ENCODE measurements around the gene RAB26. TPM values are rescaled to one million over a fixed set of nuclear protein-coding genes. Genes with fewer than 3 reads are reported as not detected.
"Not testable (repeated sequence)": the region's sequence is repeated elsewhere in the genome, so short reads cannot be mapped to it uniquely, and the experiment has no call there.

RAB26 gene
- total RNA-seq, 1 donor from 2014 or later, result 0.26 TPM

DNA sequence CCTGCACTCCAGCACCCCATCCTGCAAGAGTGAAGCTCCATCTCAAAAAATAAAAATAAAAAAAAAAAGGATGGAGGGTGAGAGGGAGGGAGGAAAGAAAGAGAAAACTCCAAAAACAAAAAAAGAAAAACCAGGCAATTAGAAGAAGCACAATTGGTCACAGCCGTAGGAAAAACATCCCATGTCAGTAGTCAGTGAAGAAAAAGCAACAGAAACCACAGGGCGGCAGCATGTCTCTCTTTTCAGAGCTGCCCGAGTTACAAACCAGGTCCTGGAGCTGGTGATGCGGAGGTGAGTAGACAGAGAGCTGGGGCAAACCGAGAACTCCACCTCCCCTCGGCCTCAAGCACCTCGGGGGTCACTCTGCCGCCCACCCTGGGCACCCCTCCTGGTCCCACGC lies 27.1 kb upstream of the RAB26 start:
- not testable (repeated sequence) for H3K4me3 ChIP-seq (ENCODE audit: low read depth, low read length); H3K27me3 ChIP-seq (ENCODE audit: control insufficient read depth, insufficient read depth, low read length); H3K36me3 ChIP-seq (ENCODE audit: control insufficient read depth, insufficient read depth, low read length); FAIRE-seq
- DNase-seq (ENCODE audit: low read depth), result peak; percentile 17
- TF ChIP-seq, protein P1, sequence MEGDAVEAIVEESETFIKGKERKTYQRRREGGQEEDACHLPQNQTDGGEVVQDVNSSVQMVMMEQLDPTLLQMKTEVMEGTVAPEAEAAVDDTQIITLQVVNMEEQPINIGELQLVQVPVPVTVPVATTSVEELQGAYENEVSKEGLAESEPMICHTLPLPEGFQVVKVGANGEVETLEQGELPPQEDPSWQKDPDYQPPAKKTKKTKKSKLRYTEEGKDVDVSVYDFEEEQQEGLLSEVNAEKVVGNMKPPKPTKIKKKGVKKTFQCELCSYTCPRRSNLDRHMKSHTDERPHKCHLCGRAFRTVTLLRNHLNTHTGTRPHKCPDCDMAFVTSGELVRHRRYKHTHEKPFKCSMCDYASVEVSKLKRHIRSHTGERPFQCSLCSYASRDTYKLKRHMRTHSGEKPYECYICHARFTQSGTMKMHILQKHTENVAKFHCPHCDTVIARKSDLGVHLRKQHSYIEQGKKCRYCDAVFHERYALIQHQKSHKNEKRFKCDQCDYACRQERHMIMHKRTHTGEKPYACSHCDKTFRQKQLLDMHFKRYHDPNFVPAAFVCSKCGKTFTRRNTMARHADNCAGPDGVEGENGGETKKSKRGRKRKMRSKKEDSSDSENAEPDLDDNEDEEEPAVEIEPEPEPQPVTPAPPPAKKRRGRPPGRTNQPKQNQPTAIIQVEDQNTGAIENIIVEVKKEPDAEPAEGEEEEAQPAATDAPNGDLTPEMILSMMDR (IDR thresholded peaks at IDR 0.05; ENCODE audit: insufficient read depth, low read length, severe bottlenecking), result peak; percentile 29

GRCh38 chr16:2121853-2122252 lies 26.6 kb upstream of the RAB26 start:
- FAIRE-seq (no peak), DNase-seq (ENCODE audit: low read depth) (no peak)
- no peak overlapping the region for H3K4me3 ChIP-seq (ENCODE audit: low read depth, low read length)
- H3K36me3 ChIP-seq (ENCODE audit: control insufficient read depth, insufficient read depth, low read length), result peaks cover 2% of the 10 kb centered on the region
- H3K27me3 ChIP-seq (ENCODE audit: control insufficient read depth, insufficient read depth, low read length), result no peaks in the 10 kb centered on the region
- TF ChIP-seq, protein P1 (IDR thresholded peaks at IDR 0.05; ENCODE audit: insufficient read depth, low read length, severe bottlenecking), result no peak

- FAIRE-seq (no peak), DNase-seq (ENCODE audit: low read depth) (no peak)
- Histone ChIP-seq H3K36me3 (ENCODE audit: control insufficient read depth, insufficient read depth, low read length) (peaks cover 2% of the 10 kb centered on the region), H3K27me3 (ENCODE audit: control insufficient read depth, insufficient read depth, low read length) (no peaks in the 10 kb centered on the region), H3K4me3 (ENCODE audit: low read depth, low read length) (no peak overlapping the region)
- TF ChIP-seq, protein P1 (IDR thresholded peaks at IDR 0.05; ENCODE audit: insufficient read depth, low read length, severe bottlenecking), result no peak
Observed at GRCh38 chr16:2122429-2122828, 26.0 kb upstream of the RAB26 start.

DNA sequence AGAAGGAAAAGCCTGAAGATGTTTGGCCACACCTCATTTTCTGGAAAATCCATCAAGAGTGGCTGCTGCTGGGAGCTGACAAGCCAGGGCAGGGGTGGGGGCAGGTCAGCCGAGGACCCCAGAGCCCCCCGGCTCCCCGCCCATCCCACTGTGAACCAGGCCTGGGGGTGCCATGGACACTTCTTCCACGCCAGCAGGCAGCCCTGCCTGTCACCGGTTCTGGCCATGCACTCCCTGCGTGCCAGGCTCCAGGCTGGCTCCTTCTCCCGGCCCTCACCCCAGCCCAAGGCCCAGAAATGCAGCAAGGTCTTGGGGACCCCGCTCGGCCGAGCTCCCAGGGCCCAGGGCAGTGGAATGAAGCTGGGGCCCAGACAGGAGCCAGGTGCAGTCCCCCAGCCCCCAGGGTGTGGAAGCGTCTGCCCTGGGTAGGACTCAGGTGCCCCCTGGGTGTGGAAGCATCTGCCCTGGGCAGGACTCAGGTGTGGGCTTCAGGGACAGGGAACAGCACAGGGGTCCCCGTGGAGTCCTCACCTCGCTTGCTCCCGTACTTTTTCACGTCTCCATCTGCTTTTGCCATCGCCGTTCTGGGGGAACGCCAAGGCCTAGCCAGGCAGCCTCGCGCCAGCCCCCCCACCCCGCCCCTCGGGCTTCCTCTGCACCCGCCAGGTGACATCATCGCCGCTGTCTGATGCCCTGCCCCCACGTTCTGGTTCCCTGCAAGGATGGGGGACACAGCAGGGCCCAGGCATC lies 25.3 kb upstream of the RAB26 start:
- H3K27me3 ChIP-seq (ENCODE audit: control insufficient read depth, insufficient read depth, low read length); FAIRE-seq; H3K36me3 ChIP-seq (ENCODE audit: control insufficient read depth, insufficient read depth, low read length); DNase-seq (ENCODE audit: low read depth); H3K4me3 ChIP-seq (ENCODE audit: low read depth, low read length): not testable (repeated sequence)

DNA sequence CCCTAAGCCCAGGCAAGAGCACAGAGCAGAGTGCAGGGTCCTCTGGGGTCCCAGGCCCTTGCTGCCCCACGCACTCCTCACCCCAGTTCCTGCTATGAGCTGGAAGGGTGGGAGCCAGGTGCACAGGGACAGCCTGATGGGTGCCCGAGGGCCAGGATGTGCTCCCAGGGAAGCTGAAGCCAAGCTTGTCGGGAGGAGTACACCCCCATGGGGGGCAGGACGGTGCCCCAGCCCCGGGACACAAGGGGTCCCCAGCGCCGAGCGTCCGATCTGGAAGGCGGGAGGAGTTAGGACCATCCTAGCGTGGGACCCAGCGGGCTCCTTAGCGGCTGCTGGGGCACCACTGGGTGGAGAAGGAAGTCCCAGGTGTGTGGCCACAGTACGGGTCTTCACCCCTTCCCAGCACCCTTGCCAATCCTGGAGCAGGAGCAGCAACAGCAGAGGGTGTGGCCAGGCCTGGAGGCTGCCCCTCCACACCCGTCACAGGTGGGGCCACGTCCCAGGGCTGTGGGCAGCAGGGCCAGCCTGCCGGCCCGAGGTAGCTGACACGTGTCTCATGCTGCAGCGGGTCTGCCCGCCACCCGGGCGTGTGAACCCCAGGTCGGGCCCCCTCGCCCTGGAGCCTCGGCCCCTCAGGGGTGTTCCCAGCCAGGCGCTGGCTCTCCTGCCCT lies 24.6 kb upstream of the RAB26 start:
- not testable (repeated sequence) for H3K4me3 ChIP-seq (ENCODE audit: low read depth, low read length); H3K27me3 ChIP-seq (ENCODE audit: control insufficient read depth, insufficient read depth, low read length); FAIRE-seq; DNase-seq (ENCODE audit: low read depth); H3K36me3 ChIP-seq (ENCODE audit: control insufficient read depth, insufficient read depth, low read length)

- FAIRE-seq; DNase-seq (ENCODE audit: low read depth); H3K4me3 ChIP-seq (ENCODE audit: low read depth, low read length): not testable (repeated sequence)
Observed at GRCh38 chr16:2124377-2124693, 24.1 kb upstream of the RAB26 start.

DNA sequence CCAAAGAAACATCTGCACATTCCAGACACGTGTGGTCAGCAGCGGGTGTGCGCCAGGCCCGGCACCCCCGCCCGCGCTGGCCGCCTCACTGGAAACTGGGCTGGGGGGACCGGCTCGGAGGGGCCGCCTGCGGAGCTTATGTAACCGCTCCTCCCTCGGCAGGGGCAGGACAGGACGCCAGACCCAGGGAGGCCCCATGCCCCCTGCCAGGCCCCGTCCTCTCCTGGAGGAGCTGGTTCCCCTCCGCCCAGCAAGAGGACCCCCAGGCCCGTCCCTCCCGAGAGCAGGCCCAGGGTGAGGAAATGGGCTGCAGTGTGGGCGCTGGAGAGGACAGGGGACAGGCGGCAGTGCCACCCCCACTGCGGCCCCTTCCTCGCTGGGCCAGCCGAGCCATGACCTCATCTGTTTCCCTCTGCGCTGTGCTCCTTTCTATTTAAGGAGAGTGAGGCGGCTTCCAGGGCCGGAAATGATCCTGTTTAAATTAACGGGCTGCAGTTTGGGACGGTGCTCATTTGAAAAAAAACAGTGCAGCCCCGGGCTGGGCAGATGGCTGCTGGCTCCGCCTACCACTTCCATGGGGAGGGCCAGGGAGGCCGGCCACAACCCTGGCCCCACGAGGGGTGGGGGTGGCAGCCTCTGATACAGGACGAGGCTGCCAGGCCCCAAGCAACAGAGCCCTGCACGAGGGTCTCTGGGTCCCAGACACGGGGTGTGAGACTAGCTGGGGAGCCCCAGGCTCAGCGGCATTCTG lies 23.6 kb upstream of the RAB26 start:
- H3K27me3 ChIP-seq (ENCODE audit: control insufficient read depth, insufficient read depth, low read length); FAIRE-seq; H3K36me3 ChIP-seq (ENCODE audit: control insufficient read depth, insufficient read depth, low read length); H3K4me3 ChIP-seq (ENCODE audit: low read depth, low read length): not testable (repeated sequence)
- DNase-seq (ENCODE audit: low read depth), result peak; percentile 31

More at GRCh38 chr16:2124377-2124693, 24.1 kb upstream of the RAB26 start:
- H3K27me3 ChIP-seq (ENCODE audit: control insufficient read depth, insufficient read depth, low read length); H3K36me3 ChIP-seq (ENCODE audit: control insufficient read depth, insufficient read depth, low read length): not testable (repeated sequence)

DNA sequence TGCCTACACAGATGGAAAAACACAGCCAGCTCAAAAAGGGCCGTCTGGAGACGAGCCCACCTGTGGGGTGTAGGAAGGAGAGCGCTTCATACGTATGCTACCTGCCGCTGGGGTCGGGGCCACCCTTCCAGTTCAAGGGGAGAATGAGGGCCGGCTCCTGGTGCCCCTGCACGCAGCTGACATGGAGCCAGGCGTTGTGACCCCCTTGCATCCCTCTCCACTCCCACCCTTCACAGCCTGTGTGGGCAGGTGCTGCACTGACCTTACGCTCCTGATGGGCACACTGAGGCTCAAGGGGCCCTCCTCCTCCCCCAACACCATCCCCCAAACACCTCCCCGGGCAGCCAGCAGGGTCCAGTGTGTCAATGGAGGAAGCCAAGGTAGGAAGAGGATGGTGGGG lies 22.8 kb upstream of the RAB26 start:
- H3K36me3 ChIP-seq (ENCODE audit: control insufficient read depth, insufficient read depth, low read length); FAIRE-seq; H3K4me3 ChIP-seq (ENCODE audit: low read depth, low read length); DNase-seq (ENCODE audit: low read depth); H3K27me3 ChIP-seq (ENCODE audit: control insufficient read depth, insufficient read depth, low read length): not testable (repeated sequence)

- DNase-seq (ENCODE audit: low read depth); H3K27me3 ChIP-seq (ENCODE audit: control insufficient read depth, insufficient read depth, low read length); H3K36me3 ChIP-seq (ENCODE audit: control insufficient read depth, insufficient read depth, low read length); FAIRE-seq; H3K4me3 ChIP-seq (ENCODE audit: low read depth, low read length): not testable (repeated sequence)
Observed at GRCh38 chr16:2126161-2126743, 22.2 kb upstream of the RAB26 start.

- not testable (repeated sequence) for FAIRE-seq; H3K4me3 ChIP-seq (ENCODE audit: low read depth, low read length); H3K27me3 ChIP-seq (ENCODE audit: control insufficient read depth, insufficient read depth, low read length); H3K36me3 ChIP-seq (ENCODE audit: control insufficient read depth, insufficient read depth, low read length); DNase-seq (ENCODE audit: low read depth)
Observed at GRCh38 chr16:2126928-2127556, 21.4 kb upstream of the RAB26 start.
